ENCODE data around the gene CREM.
"Not testable (repeated sequence)": the region's sequence is repeated elsewhere in the genome, so short reads cannot be mapped to it uniquely, and the experiment has no call there.

DNA sequence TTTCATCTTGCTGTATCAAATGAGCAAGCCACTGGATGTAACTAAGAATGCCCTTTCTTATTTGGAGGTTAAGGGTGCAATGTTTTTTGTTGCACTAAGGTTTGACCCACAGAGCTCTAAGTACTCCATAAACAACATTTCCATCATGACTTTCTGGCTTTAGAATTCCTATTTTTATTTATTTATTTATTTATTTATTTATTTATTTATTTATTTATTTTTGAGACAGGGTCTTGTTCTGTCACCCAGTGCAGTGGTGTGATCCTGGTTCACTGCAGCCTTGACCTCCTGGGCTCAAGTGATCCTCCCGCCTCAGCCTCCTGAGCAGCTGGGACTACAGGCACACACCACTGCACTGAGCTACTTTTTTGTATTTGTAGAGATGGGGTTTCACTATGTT is 46.4 kb upstream of the CREM start:
- TF ChIP-seq, protein P1, sequence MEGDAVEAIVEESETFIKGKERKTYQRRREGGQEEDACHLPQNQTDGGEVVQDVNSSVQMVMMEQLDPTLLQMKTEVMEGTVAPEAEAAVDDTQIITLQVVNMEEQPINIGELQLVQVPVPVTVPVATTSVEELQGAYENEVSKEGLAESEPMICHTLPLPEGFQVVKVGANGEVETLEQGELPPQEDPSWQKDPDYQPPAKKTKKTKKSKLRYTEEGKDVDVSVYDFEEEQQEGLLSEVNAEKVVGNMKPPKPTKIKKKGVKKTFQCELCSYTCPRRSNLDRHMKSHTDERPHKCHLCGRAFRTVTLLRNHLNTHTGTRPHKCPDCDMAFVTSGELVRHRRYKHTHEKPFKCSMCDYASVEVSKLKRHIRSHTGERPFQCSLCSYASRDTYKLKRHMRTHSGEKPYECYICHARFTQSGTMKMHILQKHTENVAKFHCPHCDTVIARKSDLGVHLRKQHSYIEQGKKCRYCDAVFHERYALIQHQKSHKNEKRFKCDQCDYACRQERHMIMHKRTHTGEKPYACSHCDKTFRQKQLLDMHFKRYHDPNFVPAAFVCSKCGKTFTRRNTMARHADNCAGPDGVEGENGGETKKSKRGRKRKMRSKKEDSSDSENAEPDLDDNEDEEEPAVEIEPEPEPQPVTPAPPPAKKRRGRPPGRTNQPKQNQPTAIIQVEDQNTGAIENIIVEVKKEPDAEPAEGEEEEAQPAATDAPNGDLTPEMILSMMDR (IDR thresholded peaks at IDR 0.05; ENCODE audit: insufficient read depth, low read length, poor library complexity, severe bottlenecking), result not testable (repeated sequence)
- TF ChIP-seq EZH2phosphoT487 (conservative IDR thresholded peaks at IDR 0.05; ENCODE audit: low read length), result not testable (repeated sequence)
